SK-MEL-5 (cell line): ENCODE results near the gene DFFB. TPM values are rescaled to one million over a fixed set of nuclear protein-coding genes. Genes with fewer than 3 reads are reported as not detected.
"Not testable (repeated sequence)": the region's sequence is repeated elsewhere in the genome, so short reads cannot be mapped to it uniquely, and the experiment has no call there.

Experiments used
- DNase-seq: peaks from one replicate; pipeline ENCODE4 v3.0.0-alpha.2; 2016; ENCODE audit warnings: low read depth, low spot score
- in situ Hi-C: cut with HindIII; loops from 2 replicates; pipeline ENCODE4 v1.10.0; 2016; ENCODE audit warnings: low sequenced_read_pairs, high pct_unique_total_duplicates, low pct_unique_long_range_greater_than_20kb
- polyA plus RNA-seq, 2 experiments: library from polyadenylated mRNA; depleted of rRNA; stranded (reverse); fragments of >200 nt; gene quantifications; 2 replicates each; pipeline ENCODE4 v1.2.3, GENCODE V29; 2015
- total RNA-seq: library from RNA; depleted of rRNA; stranded (reverse); fragments of >200 nt; shearing (Covaris generic); gene quantifications from 2 replicates; pipeline ENCODE4 v1.2.3, GENCODE V29; 2014; rRNA removed

Gene DFFB, protein sequence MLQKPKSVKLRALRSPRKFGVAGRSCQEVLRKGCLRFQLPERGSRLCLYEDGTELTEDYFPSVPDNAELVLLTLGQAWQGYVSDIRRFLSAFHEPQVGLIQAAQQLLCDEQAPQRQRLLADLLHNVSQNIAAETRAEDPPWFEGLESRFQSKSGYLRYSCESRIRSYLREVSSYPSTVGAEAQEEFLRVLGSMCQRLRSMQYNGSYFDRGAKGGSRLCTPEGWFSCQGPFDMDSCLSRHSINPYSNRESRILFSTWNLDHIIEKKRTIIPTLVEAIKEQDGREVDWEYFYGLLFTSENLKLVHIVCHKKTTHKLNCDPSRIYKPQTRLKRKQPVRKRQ
- 8.0 and 10.0 TPM in 2 replicates for total RNA-seq
- 10.1 and 12.6 TPM in 2 replicates for polyA plus RNA-seq (2015; cell fraction: cytosol; rRNA removed)
- polyA plus RNA-seq (2015; cell fraction: nucleus; rRNA removed), result 31.4 and 36.7 TPM in 2 replicates

DNA sequence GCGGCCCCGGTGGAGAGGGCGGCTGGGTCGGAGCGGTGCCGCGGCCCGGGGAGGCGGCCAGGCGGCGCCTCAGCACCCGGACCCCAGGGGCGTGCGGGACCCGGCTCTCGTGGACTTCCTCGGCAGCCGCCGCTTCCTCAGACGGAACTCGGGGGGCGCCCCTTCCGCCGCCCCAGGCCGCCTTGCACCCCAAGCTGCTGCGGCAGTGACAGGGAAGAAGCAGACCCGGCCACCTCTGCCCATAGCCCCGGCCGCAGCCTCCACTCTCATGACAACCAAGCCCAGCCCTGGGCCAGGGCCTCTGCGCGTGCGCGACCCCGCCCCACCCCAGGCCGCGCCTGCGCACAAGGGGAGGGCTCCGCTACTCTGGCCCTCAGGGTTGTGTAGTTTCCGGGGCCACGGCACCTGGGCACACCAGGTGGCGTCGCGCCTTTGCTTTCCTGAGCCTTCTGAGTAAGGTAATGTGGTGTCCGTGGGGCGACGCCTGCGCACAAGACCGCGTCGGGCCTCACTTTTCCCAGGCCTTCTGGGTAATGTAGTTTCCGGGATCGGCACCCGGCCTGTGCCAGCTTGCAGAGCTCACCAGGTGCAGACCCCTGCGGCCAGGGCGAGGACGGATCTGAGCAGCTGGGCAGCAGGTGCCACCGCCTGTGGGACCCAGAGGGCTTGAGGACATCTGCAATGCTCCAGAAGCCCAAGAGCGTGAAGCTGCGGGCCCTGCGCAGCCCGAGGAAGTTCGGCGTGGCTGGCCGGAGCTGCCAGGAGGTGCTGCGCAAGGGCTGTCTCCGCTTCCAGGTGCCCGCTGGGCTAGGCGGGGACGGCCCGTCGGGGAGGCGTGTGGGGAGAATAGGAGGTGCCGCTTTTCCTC is at the start of gene DFFB, which contains the start of gene CEP104:
Gene DFFB, plus strand, starts transcription at position 554 of the 868 bp plus-strand sequence. Its CDS starts 128 bp downstream, at position 682.
Gene CEP104, minus strand, starts transcription at position 289 of the 868 bp plus-strand sequence. CDS start 4,804 bp downstream, outside the sequence.
- in situ Hi-C loops, result no loop called here
- peak; percentile 91 for DNase-seq

DNA sequence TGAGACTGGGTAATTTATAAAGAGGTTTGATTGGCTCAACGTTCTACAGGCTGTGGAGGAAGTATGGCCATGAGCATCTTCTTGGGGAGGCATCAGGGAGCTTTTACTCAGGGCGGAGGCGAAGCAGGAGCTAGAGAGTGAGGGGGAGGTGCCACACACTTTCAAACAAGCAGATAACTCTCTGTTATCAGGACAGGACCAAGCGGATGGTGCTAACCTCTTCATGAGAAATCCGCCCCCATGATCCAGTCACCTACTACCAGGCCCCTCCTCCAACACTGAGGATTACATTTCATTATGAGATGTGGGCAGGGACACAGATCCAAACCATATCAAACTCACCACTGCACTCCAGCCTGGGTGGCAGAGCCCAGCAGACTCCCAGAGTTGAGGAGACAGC is 49.5 kb upstream of the DFFB start:
- DNase-seq, result no peak
- in situ Hi-C loops, result no loop called here

DNA sequence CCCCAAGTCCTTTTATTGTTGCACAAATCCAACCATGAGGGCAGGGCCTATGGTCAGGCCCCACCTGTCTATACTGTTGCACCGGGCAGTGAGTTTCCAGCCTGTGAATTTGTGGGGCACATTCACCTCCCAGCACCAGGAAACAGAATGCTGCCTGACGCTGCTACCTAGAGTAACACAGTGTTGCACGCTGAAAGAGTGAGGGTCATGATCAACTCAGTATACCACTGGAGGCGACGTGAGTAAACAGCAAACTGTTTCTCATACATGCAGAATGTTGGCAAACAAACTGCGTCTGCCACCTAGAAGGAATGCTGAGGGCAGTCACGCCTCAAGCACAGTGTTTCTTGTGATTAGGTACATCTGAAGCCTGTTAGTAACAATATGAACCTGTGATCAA is 47.6 kb upstream of the DFFB start:
- in situ Hi-C loops, result no loop called here
- DNase-seq, result no peak

DNA sequence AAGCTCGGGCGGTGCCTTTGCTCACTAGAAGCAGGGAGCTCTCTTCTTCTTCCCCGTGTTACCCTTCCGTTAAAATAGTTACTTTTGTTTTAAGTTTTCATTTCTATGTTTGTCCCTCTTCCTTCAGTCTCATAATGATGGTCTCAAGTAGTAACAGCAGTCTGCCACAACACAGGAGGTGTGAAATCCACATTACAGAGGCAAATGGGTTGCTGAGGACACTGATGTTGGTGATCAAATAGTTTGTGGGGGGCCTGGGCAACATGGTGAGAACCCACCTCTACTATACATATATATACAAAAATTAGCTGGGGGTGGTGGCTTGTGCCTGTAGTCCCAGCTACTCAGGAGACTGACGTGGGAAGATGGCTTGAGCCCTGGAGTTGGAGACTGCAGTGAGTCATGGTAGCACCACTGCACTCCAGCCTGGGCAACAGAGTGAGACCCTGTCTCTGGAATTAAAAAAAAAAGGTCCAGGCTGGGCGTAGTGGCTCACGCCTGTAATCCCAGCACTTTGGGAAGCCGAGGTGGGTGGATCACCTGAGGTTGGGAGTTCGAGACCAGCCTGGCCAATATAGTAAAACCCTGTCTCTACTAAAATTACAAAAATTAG is 47.0 kb upstream of the DFFB start:
- in situ Hi-C loops, DNase-seq: not testable (repeated sequence)

DNA sequence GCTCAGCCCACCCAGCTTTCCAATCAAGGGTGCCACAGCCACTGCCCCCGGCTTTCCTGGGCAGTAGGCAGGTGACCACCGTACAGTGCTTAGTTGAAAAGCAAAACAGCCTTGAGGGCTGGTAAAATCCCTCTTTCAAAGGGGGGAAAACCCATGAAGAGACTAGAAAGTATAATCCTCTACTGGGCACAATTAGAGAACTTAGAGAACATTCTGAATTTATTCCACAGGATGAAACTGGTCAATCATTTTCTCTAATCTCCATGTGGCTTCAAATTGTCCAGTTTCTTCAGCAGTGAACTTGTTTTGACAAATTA is 45.7 kb upstream of the DFFB start:
- DNase-seq, result no peak
- in situ Hi-C loops, result no loop called here

DNA sequence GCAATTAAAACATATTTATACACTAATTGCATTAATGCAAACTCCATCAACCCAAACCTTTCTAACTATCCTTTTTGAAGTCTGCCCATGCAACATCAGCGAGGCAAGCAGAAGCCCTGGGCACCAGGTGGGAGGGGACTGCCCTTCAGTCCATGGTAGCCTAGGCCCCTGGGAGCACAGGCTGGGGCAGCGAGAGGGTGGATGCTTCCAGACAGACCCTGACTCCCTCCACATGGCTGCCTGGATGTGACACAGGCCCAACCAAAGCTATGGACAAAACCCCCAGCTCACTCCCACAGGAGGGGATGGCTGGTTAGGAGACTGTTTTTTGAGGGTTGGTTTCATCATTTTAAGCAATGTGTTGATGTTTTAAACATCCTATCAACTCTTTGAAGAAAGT is 43.2 kb upstream of the DFFB start:
- no peak for DNase-seq
- in situ Hi-C loops, result no loop called here

DNA sequence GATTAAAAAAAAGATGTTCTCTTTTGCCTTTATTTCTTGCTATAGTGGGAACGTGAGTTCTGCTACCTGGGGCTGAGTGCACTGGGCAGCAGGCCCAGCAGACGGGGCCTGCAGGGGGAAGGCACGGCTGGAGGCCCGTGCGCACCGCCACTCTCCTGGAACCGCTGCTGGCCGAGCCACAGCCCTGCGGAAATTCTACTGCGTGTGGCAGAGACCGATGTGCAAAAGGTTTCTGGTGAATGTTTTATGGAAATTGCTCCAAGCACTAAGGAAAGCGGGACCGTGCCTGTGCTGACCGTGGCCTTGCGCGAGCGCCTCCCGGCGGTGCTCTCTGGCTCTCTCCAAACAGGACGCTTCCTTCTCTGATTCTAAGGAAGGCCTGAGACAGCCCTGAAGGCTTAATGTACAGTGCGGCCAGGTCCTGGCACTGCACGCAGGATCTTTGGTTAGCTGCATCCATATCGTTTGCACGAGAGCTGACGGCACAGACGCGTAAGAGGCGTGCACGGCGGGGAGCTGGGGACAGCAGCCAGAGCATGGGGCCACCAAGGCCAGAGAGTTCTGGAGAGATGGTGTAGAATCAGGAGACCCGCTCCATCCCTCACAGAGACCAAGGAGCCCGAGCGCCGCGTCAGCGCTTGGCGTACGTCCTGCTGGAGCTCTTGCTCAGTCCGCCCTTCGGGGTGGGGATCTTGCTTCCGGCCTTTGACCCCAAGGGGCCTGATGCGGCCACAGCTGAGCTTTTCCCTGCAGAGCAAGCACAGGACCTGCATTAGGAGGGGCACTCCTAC is 42.3 kb upstream of the DFFB start:
- in situ Hi-C loops, result no loop called here
- no peak for DNase-seq

DNA sequence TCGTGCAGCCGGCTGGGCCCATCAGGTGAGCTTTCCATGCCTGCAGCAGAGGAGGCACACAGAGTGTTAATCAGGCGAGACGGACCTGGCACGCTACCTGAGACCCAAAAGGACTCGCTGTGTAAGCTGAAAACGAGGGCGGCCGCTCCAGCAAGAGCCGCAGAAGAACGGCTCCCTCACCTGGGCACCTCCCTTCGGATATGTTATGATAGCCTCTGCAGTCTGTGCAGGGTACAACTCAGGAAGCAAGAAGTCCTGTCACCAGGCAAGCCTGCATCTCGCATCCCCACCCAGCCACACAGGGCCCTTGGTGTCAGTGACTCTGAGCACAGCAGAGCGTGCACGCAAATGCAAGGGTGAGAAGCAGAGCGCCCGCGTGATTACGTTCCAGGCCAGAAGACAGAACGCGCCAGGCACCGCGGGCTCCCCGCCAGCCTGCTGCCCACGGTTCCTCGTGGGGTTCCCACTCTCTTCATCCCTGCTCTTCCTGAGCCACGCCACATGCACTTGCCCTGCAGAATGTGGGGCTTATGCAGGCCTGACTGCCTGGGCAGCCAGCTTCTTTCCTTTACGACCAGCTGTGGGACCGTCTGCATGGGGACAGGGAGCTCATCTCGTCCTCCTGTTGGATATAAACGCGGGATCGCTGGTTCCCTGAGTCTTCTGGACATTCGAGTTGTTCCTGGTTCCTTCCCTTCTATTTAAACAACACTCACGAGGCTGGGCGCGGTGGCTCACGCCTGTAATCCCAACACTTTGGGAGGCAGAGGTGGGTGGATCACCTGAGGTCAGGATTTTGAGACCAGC is 40.7 kb upstream of the DFFB start:
- in situ Hi-C loops, result no loop called here
- no peak for DNase-seq

DNA sequence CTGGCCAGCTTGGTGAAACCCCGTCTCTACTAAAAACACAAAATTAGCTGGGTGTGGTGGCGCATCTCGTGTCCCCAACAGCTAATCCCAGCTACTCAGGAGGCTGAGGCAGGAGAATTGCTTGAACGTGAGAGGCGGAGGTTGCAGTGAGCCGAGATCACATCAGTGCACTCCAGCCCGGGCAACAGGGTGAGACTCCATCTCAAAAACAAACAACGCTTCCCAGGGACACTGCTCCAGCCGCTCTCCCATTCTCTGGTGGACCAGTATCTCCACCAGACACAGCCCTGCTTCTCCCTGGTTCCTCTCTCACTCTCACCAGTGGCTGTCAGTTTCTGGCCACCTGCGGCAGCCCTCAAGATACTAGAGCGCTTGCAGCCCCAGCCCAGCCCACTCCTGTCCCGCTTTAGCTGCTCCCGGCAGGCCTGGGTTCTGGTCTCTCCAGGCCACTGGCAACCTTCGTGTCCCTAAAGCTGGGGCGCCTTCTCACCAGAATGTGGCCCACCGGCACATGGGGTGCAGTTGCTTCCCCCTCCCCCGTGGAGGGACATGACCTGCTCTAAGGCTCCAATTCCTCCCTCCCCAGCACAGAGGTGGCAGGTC is 40.0 kb upstream of the DFFB start:
- in situ Hi-C loops, result no loop called here
- no peak for DNase-seq

DNA sequence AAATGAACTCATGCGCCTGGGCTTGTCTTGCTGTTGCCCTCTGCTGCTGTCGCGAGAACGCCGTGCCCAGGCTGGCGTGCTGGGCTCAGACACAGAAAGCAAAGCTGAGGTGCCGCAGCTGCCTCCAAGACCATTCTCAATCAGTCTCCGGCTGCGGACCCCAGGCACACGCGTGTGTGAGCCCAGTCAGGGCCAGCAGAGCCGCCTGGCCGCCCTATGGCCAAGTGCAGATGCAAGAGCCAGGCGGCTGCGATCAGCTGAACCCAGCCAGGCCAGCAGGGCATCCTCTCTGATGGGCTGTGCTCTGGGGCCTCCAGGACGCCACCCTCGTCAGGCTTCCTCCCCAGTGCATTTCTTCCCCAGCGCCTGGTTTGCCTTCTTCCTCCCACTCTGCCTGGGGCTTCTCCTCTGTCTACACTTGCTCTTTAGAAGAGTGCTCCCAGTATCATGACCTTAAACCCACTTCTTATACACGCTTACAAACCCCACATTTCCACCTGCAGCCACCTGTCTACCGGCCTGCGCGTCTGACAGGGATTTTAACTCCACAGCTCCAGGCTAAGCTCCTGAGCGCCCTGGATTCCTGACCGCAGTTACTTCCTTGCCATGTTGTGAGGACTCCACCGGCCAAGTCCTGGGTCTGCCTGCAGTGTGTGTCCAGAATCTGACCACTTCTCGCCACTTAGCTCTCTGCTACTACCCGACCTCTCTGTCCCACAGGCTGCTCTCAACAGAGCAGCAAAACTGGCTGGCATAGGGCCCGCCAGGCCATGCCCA is 39.3 kb upstream of the DFFB start:
- no peak for DNase-seq
- in situ Hi-C loops, result no loop called here

DNA sequence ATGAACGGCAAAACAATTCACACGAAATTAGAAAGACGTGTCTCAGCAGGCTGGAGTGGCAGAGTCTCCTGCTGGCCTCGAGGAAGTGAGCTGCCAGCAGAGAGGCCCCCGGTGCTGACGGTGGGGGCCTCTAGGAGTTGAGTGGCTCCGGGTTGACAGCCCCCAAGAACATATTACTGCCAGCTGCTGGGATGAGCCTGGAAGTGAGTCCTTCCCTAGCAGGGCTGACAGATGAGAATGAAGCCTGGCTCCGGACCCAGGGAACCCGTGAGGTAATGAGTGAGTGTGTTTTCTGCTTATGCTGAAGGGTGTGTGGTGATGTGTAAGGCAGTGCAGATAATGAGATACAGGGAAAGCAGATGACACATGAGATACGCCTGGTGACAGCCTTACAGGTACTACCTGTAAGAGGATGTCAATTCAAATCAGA is 37.5 kb upstream of the DFFB start:
- in situ Hi-C loops, result no loop called here
- no peak for DNase-seq

DNA sequence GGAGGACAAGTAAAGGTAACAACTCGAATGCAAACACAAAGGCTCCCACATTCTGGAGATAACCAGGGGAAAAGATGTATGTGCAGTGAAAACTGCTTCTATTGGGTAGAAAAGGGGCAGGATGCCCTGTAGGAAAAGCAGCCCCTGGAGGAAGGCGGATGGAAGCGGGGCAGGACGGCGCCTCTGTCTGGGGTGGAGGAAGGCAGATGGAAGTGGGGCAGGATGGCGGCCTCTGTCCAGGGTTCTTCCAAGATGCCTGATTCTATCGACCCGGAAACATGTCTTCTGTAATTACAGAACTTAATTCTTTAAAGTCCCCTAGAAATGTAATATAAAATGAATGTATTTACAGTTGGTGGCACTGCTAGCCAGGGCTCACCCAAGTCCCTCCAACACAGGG is 37.0 kb upstream of the DFFB start:
- in situ Hi-C loops, result no loop called here
- DNase-seq, result no peak

DNA sequence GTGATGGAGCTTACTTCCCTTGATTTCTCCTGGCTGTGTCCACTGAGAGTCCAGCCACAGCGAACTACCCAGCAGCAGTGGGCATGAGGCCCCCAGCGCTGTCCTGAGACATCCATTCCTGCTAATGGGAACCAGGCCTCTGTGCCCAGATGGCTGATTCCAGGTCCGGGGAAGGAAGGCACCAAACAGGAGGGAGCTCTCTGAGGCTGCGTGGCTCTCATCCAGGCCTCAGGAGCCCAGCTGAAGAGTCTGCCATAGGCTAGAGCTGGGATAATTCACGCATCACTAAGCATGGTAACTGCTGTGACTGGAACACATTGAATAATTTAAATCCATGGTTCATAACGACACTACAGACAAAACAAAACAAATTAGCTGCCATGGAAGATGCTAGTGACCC is 36.3 kb upstream of the DFFB start:
- in situ Hi-C loops, result no loop called here
- DNase-seq, result no peak

DNA sequence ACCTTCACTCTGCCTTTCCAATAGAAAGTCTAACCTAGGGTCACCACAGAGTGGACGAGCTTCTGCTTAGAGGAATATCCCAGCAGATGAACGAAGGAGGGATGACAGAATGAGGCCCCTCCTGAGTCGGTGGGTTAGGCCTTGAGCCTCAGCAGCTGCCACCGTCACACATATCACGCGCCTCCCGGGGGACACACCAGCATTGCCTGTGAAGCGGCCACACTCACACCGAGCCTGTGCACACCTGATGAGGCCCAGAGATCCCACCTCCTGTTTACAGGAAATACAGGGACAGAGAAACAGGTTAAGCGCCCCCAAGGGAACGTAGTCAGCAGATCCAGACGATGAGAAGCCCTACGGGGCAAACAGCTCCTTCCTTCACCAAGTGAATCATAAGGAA is 35.8 kb upstream of the DFFB start:
- DNase-seq, result no peak
- in situ Hi-C loops, result no loop called here

DNA sequence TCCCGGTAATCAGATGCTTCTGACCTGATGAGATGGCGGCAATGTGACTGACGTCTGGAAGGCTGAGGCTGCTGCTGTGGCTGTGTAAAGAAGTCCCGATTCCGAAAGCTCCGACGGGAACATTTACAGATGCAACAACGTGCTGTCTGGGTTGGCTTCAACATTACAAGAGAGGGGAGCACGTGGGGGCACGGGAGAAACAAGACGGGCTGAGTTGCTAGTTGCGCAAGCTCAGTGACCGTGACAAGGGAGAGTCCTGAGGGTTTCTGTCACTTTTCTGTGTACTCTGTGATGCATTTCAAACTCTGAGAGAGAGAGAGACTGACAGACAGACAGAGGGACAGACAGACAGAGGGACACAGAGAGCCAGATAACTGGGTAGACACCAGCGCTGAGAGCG is 35.4 kb upstream of the DFFB start:
- in situ Hi-C loops, result no loop called here
- no peak for DNase-seq

DNA sequence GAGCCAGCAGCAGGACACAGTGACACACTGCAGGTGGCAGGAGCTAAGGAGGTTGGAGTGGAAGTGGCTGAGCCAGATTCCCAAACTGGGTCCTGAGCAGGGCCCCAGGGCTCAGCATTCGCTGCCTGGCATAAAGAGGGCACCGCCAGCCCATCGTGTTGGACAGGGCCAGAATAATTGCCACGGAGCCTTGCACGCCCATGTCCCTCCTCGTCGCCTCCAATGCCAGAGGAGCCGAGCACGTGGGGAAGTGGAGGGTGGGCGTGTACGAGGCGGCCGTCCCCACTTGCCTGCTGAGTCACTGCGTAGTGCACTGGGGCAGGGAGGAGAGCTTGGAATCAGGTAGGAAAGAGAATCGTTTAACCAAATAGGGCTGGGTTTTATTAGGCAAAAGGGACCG is 34.9 kb upstream of the DFFB start:
- DNase-seq, result no peak
- in situ Hi-C loops, result no loop called here
